Activated naive CD4-positive, alpha-beta T cell (primary cell): Measurements from ENCODE around the gene VSIR.

Experiments
- DNase-seq, 4 experiments: peaks; one replicate each; lab custom pipeline; 2025; lab: John Stamatoyannopoulos, UW

Gene VSIR

GRCh38 chr10:71773221-71773971 is at the start of gene VSIR:
Gene VSIR (minus strand): TSS chr10:71773520. CDS start chr10:71773439, 81 bp downstream.
- DNase-seq: peak; percentile 89 to 95 (median 92)

GRCh38 chr10:71821909-71822763 is 48.8 kb upstream of the VSIR start:
- no peak for DNase-seq

GRCh38 chr10:71820966-71821365 is 47.6 kb upstream of the VSIR start:
- DNase-seq: no peak

- no peak for DNase-seq
Observed at GRCh38 chr10:71819985-71820384, 46.7 kb upstream of the VSIR start.

- DNase-seq: no peak
Observed at GRCh38 chr10:71819441-71819861, 46.1 kb upstream of the VSIR start.

DNA sequence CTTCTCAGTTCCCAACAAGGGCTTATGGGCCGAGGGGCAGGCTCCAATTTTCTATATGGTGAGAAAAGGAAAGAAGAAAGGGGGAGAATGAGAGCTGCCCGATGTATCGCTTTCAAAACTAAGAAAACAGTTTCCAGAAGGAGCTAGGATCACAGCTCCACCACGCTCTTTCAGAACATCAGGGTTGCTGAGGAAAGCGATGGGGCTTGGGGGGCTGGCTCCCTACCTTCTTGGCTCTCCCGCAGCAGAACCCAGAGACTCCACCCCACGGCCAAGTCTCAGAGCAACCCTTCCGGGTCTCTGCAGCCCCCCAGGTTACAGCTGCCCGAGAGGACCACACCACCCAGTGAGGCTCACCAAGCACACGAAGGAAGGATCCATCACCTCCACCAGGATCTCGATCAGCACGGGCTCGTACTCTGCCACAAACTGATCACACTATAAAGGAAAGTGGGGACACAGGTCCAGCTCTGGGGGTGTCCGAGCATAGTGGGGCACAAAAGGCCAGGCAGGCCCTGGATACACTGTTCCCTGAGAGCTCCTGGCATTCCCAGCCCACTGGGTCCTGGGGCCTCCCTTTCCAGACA is 45.4 kb upstream of the VSIR start:
- no peak for DNase-seq

GRCh38 chr10:71817831-71818655 is 44.7 kb upstream of the VSIR start:
- no peak for DNase-seq

- no peak for DNase-seq
Observed at GRCh38 chr10:71816936-71817618, 43.8 kb upstream of the VSIR start.

DNA sequence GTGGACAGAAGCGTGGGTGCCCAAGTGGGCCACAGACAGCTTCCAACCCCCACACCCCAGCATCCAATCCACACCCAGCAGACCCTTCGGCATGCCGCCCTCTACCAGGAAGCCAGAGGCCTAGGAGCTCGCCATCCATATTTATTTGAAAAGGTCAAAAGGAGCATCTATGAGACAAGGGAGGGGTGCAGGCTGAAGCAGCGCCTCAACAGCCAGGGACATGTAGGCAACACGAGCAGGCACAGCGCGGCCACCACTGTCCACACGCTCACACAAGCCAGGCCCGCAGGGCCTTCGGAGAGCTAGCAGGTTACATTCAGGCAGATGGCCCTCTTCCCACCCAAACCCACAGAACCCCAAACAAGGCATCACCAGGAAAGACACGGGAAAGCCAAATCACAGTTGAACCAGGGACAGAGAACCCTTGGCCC is 43.1 kb upstream of the VSIR start:
- no peak for DNase-seq

- DNase-seq: no peak
Observed at GRCh38 chr10:71815515-71816130, 42.3 kb upstream of the VSIR start.

- no peak for DNase-seq
Observed at GRCh38 chr10:71814922-71815411, 41.6 kb upstream of the VSIR start.

- no peak for DNase-seq
Observed at GRCh38 chr10:71812913-71813590, 39.7 kb upstream of the VSIR start.

DNA sequence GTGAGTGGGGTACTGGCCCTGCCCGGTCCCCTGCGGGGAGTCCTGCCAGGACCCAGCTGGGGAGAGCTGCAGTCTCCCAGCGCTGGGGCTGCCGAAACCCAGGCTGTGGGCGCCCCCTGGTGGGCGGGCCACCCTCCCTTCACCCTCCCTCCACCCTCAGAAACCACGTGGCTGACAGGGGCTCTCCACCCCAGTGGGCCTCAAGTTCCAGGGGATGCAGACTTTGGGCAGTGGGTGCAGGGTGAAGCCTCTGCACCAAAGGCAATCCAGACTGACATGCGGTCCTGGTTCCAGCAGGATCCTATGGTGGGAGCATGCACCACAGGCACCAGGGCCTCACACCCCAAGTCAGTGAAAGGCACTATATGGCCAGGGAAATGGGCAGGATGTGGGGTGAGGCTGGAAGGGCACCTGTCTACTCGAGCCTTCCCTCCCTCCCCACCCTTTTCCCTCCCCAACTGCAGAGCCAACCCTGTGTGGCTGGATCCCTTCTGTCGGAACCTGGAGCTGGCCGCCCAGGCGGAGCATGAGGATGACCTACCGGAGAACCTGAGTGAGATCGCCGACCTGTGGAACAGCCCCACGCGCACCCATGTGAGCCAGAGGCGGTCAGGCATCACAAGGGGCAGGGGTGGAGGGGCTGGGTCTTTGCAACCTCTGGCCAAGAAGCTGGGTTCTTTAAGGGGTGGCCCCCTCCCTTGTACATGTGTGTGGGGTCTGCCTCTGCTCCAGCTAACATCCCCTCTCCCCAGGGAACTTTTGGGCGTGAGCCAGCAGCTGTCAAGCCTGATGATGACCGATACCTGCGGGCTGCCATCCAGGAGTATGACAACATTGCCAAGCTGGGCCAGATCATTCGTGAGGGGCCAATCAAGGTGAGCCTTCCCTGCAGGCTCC is 38.9 kb upstream of the VSIR start:
- DNase-seq: peak; percentile 52 to 78 (median 71)

GRCh38 chr10:71811351-71811750 is 38.0 kb upstream of the VSIR start:
- DNase-seq: no peak

- DNase-seq: no peak
Observed at GRCh38 chr10:71810048-71810750, 36.9 kb upstream of the VSIR start.

- DNase-seq: no peak
Observed at GRCh38 chr10:71809628-71810027, 36.3 kb upstream of the VSIR start.

DNA sequence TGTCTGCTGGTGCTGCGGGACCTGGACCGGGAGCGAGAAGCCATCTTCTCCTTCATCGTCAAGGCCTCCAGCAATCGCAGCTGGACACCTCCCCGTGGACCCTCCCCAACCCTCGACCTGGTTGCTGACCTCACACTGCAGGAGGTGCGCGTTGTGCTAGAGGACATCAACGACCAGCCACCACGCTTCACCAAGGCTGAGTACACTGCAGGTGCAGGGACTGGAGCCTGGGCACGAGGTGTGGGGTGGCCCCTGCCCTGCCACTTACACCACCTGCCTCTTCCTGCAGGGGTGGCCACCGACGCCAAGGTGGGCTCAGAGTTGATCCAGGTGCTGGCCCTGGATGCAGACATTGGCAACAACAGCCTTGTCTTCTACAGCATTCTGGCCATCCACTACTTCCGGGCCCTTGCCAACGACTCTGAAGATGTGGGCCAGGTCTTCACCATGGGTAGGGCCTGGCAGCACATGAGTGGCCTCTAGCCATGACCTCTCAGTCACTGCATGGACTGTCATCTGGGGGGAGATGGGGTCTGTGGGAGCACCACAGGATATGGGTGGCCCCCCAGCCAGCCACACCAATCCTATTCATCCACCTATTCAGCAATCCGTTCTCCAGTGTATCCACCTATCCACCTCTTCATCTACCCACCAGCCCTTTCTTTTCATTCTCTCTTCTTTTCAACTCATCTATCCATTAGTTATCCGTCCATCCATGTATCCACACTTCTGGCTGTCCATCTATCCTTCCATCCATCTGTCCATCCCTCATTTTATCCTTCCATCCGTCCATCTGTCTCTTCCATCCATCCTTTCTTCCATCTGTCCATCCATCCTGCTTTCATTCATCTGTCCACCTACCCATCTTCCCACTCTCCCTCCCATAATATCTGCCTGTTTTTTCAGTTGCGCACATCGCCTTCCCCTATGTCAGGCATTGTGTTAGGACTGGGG is 34.5 kb upstream of the VSIR start:
- no peak for DNase-seq
